SU-DHL-6 (cell line): ENCODE results near the gene HRK.

ENCODE experiments used
- H2AFZ ChIP-seq: fragments of 200-600 bp; sonication (generic); 2 replicates; pipeline ENCODE4 v1.6.1; 2014; ENCODE audit warnings: low read depth, mild to moderate bottlenecking, moderate library complexity, mixed read lengths, antibody characterized with exemption, low read length; ENCODE audit not compliant: severe bottlenecking
- H3F3A ChIP-seq: fragments of 200-600 bp; shearing (Covaris generic); 2 replicates; pipeline ENCODE4 v1.6.0; 2016; ENCODE audit warnings: antibody characterized with exemption, mild to moderate bottlenecking; ENCODE audit not compliant: insufficient read depth
- H3K27ac ChIP-seq: fragments of 200-600 bp; sonication (generic); 2 replicates; pipeline ENCODE4 v1.5.1; 2016; ENCODE audit warnings: low read depth, mild to moderate bottlenecking, low read length, moderate library complexity, mixed read lengths
- H3K27me3 ChIP-seq: fragments of 200-600 bp; sonication (generic), shearing (Covaris generic); 2 replicates; pipeline ENCODE4 v1.6.0; 2014; ENCODE audit warnings: mild to moderate bottlenecking, low read length
- H3K36me3 ChIP-seq: fragments of 200-600 bp; sonication (generic); 2 replicates; pipeline ENCODE4 v1.6.1; 2014; ENCODE audit warnings: mild to moderate bottlenecking, low read length, mixed read lengths
- H3K4me2 ChIP-seq: fragments of 300-600, 200-600 bp; shearing (Covaris generic), sonication (generic); 2 replicates; pipeline ENCODE4 v1.6.0; 2014; ENCODE audit warnings: low read length, low read depth, mild to moderate bottlenecking; ENCODE audit not compliant: poor library complexity, severe bottlenecking
- H3K4me3 ChIP-seq: fragments of 200-600 bp; sonication (generic); 2 replicates; pipeline ENCODE4 v1.5.1; 2014; ENCODE audit warnings: antibody characterized with exemption, low read length, mild to moderate bottlenecking, mixed read lengths; ENCODE audit not compliant: insufficient read depth, poor library complexity, severe bottlenecking
- H3K79me2 ChIP-seq: fragments of 200-600 bp; sonication (generic); 2 replicates; pipeline ENCODE4 v1.6.1; 2014; ENCODE audit warnings: mild to moderate bottlenecking, low read length, moderate library complexity; ENCODE audit not compliant: insufficient read depth
- H3K9ac ChIP-seq: fragments of 200-600 bp; sonication (generic); 2 replicates; pipeline ENCODE4 v1.7.0; 2014; ENCODE audit warnings: mild to moderate bottlenecking, low read length
- H3K9me2 ChIP-seq: fragments of 200-600 bp; sonication (generic); replicated peaks from 2 replicates; pipeline ENCODE4 v1.6.1; 2014; ENCODE audit warnings: low read length; ENCODE audit not compliant: insufficient read depth
- H3K9me3 ChIP-seq: fragments of 200-600 bp; sonication (generic); 2 replicates; pipeline ENCODE4 v1.6.1; 2014; ENCODE audit warnings: low read length, mixed read lengths; ENCODE audit not compliant: insufficient read depth
- H4K20me1 ChIP-seq: fragments of 200-600 bp; sonication (generic); 2 replicates; pipeline ENCODE4 v1.6.1; 2014; ENCODE audit warnings: low read depth, mild to moderate bottlenecking, antibody characterized with exemption, low read length, moderate library complexity, mixed read lengths
- EZH2phosphoT487 ChIP-seq: fragments of 200-600 bp; sonication (generic), shearing (Covaris generic); conservative IDR thresholded peaks from 2 replicates; pipeline ENCODE4 v1.6.1; 2018; ENCODE audit warnings: mild to moderate bottlenecking, antibody characterized with exemption, low read length, moderate library complexity, mixed read lengths
- TF ChIP-seq, protein P1 (sequence below): fragments of 200-600 bp; sonication (generic); IDR thresholded peaks from one replicate; pipeline ENCODE4 v1.5.1; 2017; ENCODE audit warnings: antibody characterized with exemption, mild to moderate bottlenecking, low read length, moderate library complexity; ENCODE audit not compliant: insufficient read depth, poor library complexity, severe bottlenecking

HRK gene

DNA sequence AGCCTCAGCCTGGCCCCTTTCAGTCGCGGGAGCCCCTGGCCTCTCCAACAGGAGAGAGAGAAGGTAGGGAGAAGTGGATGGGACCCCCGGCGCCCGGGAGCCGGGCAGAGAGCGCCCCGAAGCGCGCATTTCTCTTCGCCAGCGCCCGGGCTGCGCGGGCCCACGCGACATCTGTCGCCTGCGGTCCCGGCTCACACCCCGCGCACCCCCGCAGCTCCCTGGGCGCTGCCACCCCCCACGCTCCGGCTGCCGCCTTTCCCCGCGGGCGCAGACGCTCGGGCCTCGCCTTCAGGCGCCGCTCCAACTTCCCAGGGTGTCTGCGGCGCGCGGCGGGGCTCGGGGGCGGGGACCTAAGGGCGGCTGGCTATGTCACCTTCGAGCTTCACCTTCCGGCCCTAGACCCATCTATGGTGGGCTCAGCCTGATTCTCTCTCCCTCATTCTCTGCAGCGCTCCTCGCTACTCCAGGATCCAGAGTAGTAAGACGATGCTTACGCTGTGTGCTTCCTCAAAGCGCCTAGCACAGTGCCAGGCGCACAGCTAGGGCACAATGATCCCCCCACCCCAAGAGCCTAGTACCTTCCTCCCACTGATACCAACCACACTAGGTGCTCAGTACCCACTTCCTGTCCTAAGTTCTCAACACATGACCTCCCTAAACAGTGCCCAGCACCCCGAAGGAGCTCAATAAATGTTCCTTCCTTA is 1.6 kb downstream of the HRK start:
- TF ChIP-seq, protein P1, sequence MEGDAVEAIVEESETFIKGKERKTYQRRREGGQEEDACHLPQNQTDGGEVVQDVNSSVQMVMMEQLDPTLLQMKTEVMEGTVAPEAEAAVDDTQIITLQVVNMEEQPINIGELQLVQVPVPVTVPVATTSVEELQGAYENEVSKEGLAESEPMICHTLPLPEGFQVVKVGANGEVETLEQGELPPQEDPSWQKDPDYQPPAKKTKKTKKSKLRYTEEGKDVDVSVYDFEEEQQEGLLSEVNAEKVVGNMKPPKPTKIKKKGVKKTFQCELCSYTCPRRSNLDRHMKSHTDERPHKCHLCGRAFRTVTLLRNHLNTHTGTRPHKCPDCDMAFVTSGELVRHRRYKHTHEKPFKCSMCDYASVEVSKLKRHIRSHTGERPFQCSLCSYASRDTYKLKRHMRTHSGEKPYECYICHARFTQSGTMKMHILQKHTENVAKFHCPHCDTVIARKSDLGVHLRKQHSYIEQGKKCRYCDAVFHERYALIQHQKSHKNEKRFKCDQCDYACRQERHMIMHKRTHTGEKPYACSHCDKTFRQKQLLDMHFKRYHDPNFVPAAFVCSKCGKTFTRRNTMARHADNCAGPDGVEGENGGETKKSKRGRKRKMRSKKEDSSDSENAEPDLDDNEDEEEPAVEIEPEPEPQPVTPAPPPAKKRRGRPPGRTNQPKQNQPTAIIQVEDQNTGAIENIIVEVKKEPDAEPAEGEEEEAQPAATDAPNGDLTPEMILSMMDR, result no peak
- TF ChIP-seq EZH2phosphoT487, result 0 out of 2 replicates have a peak, but pooled peaks have one; percentile 78
- Histone ChIP-seq H2AFZ (peak overlapping the region; percentile 40), H3K36me3 (no peaks in the 10 kb centered on the region), H4K20me1 (no peaks in the 10 kb centered on the region), H3K79me2 (no peaks in the 10 kb centered on the region), H3K27me3 (0 out of 2 replicates have a peak, but pooled peaks cover 2% of the 10 kb centered on the region), H3K4me2 (peak overlapping the region; percentile 52), H3K4me3 (peak overlapping the region; percentile 43), H3F3A (no peaks in the 10 kb centered on the region), H3K9ac (peak overlapping the region; percentile 43), H3K27ac (no peak overlapping the region), H3K9me3 (no peaks in the 10 kb centered on the region), H3K9me2 (no peaks in the 10 kb centered on the region)

GRCh38 chr12:116878567-116879508 is 2.4 kb downstream of the HRK start:
- Histone ChIP-seq H3K36me3 (no peaks in the 10 kb centered on the region), H3K9me2 (no peaks in the 10 kb centered on the region), H3F3A (no peaks in the 10 kb centered on the region), H2AFZ (peak overlapping the region; percentile 40), H3K4me3 (peak overlapping the region; percentile 43), H4K20me1 (no peaks in the 10 kb centered on the region), H3K4me2 (peak overlapping the region; percentile 52), H3K9ac (peak overlapping the region; percentile 43), H3K9me3 (no peaks in the 10 kb centered on the region), H3K27ac (no peak overlapping the region), H3K79me2 (no peaks in the 10 kb centered on the region), H3K27me3 (0 out of 2 replicates have a peak, but pooled peaks cover 2% of the 10 kb centered on the region)
- TF ChIP-seq, protein P1, result no peak
- TF ChIP-seq EZH2phosphoT487, result no peak

- Histone ChIP-seq H3K9me3 (no peaks in the 10 kb centered on the region), H3K79me2 (no peaks in the 10 kb centered on the region), H4K20me1 (no peaks in the 10 kb centered on the region), H3K27ac (no peak overlapping the region), H3K27me3 (0 out of 2 replicates have a peak, but pooled peaks cover 2% of the 10 kb centered on the region), H3F3A (no peaks in the 10 kb centered on the region), H3K4me3 (no peak overlapping the region), H3K9ac (no peak overlapping the region), H3K4me2 (no peak overlapping the region), H3K36me3 (no peaks in the 10 kb centered on the region), H2AFZ (no peak overlapping the region), H3K9me2 (no peaks in the 10 kb centered on the region)
- no peak for TF ChIP-seq EZH2phosphoT487
- TF ChIP-seq, protein P1, result no peak
Observed at GRCh38 chr12:116876151-116876869, 4.9 kb downstream of the HRK start.
